Stimulated activated CD8-positive, alpha-beta memory T cell treated with anti-CD3 and anti-CD28 coated beads, Interleukin-2, amount 100 ng/mL, for 1 hour (primary cell): ENCODE results near the gene IP6K1.
"Not testable (repeated sequence)": the region's sequence is repeated elsewhere in the genome, so short reads cannot be mapped to it uniquely, and the experiment has no call there.

Experiments used
- DNase-seq, 2 donors: peaks; one replicate each; pipeline ENCODE4 v3.0.0-alpha.2; 2020; ENCODE audit warnings: low read depth in 2 of 2

Gene IP6K1

DNA sequence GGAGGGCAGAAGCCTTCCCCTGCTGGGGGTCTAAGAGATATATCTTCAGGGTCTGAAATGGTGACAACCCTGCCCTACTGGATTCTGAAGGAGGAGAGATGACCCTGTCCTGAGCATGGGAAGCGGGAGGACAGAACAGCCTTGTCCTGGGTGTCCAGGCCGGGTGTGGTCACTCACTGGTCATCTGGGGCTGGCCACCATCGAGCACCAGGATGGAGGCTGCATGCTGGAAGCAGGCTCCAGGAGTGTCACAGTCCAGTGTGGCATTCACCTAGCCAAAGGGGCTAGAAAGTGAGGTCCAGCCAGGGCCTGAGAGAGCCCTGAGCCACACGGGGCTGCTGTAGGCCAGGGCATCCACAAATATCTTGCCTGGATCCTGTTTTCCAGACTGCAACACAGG is 8.1 kb upstream of the IP6K1 start:
- no peak for DNase-seq

- DNase-seq = no peak
Observed at GRCh38 chr3:49793486-49794085, 7.2 kb upstream of the IP6K1 start.

- no peak for DNase-seq
Observed at GRCh38 chr3:49792371-49793150, 6.2 kb upstream of the IP6K1 start.

DNA sequence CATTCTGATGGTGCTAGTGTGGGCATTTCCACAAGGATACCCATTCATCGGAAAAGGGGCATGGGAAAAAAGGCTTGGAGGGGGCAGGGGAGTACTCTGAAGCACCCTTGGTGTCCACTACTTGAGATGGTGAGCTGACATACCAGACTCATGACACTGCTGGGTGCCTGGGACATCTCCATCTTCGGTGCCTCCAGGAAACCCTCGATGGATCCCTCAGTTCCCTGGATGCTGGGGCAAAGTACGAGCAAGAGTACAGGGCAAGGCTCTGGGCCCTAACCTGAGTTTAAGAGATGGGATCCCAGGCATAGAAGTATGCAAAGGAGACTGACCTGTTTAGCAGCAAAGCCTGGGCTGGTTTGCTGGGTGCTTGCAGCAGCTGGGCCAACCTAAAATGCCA is 5.2 kb upstream of the IP6K1 start:
- no peak for DNase-seq

DNA sequence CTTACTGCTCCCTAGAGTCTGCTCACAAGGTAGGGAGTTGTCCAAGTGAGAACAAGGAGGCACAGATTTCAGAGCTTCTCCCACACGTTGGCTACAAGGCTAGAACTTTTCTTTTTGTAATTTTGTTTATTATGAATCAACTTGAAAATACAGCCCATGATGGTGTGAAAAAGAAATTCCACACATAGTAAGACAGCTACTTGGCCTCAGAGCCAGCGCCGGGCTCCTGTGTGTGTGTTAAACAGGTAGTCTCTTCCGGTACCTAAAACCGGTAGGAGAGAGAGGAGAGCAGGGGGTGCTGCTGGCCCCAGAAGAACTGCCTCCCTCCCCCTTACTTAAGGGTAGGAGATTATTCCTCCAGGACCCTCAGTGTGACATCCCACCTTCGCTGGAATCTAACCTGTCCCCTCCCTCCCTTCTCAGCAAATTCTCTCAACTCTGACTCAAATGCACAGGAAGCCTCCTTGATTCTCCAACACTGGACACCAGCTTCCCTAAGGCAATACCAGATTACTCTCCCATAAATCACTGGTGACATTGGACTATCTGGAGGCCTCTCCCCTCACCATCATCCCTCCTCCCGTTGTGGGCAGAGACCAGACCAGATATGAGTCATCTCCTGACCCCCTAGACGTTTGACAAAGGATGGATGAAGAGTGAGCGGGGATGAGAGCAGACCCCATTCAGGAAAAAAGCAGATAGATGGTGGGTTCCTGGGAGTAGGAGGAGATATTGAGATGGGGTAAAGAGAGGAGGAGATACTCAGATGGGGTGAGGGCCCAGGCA is 4.5 kb upstream of the IP6K1 start:
- DNase-seq = no peak

- no peak for DNase-seq
Observed at GRCh38 chr3:49788056-49788455, 1.7 kb upstream of the IP6K1 start.

DNA sequence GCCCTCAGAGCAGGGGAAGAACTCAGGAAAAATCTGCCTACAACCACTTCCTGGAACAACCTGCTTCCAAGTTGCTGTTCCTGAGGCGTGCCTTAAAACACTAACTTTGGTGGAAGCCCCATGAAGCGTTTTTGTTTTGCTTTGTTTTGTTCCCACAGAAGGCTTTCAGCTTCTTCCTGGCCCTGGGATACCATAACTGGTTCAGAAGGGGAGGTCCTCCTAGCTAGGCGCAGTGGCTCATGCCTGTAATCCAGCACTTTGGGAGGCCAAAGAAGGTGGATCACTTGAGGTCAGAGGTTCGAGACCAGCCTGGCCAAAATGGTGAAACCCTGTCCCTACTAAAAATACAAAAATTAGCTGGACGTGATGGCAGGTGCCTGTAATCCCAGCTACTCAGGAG is 1.2 kb upstream of the IP6K1 start:
- no peak for DNase-seq

GRCh38 chr3:49787182-49787464 is 781 bp upstream of the IP6K1 start:
- DNase-seq = no peak

DNA sequence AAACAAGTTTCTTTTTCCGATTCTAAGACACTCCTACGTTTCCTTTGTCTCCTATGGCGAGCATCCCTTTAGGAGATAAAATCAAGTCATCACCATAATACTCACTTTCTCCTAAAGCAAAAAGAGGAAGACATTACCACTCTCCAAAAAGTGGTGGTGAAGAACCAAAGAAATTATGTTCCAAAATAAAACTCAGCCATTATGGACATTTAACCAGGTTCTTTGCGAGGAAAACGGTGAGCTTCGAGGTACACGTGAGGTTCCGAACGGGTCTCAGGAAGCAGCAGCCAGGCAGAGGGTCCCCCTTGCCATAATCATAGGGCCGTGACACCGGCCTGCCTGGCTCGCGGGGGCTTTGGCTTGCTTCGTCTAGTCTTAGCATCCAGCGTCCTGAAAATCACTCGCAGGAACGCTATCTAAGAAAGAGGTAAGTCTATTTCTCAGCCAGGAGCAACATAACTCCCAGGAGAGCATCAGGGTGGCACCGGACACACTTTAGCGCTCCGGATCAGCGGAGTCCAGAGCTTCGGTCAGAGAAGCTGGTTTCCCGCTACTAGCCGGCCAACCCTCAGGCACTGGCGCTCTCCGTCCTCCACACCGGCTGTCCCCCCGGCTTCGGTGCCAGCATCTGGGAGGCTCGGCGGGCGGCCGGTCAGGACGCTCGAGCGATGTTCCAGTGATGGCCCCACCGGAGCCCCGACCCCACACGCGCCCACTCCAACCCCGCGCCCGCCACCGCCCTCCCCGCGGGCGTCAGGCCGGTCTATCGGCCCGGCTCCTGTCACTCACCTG is 581 bp downstream of the IP6K1 start:
- DNase-seq = no peak

DNA sequence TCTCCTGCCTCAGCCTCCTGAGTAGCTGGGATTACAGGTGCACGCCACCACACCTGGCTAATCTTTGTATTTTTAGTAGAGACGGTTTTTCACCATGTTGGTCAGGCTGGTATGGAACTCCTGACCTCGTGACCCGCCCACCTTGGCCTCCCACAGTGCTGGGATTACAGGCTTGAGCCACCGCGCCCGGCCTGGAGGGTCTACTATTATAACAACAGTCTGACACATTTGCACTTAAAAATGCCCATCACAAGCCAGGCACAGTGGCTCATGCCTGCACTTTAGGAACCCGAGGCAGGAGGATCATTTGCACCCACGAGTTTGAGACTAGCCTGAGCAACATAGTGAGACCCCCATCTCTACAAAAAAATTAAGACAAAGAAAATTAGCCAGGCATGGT is 4.1 kb downstream of the IP6K1 start:
- DNase-seq = not testable (repeated sequence)

GRCh38 chr3:49781415-49782199 is 4.7 kb downstream of the IP6K1 start:
- DNase-seq = no peak

DNA sequence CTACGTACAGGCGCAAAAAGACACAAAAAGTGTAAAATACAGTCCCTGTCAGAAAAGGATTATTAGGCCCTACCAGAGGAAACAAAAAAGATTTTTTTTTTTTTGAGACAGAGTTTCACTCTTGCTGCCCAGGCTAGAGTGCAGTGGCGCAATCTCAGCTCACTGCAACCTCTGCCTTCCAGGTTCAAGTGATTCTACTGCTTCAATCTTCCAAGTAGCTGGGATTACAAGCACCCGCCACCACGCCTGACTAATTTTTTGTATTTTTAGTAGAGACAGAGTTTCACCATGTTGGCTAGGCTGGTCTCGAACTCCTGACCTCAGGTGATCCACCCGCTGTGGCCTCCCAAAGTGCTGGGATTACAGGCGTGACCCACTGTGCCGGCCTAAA is 5.4 kb downstream of the IP6K1 start:
- not testable (repeated sequence) for DNase-seq

DNA sequence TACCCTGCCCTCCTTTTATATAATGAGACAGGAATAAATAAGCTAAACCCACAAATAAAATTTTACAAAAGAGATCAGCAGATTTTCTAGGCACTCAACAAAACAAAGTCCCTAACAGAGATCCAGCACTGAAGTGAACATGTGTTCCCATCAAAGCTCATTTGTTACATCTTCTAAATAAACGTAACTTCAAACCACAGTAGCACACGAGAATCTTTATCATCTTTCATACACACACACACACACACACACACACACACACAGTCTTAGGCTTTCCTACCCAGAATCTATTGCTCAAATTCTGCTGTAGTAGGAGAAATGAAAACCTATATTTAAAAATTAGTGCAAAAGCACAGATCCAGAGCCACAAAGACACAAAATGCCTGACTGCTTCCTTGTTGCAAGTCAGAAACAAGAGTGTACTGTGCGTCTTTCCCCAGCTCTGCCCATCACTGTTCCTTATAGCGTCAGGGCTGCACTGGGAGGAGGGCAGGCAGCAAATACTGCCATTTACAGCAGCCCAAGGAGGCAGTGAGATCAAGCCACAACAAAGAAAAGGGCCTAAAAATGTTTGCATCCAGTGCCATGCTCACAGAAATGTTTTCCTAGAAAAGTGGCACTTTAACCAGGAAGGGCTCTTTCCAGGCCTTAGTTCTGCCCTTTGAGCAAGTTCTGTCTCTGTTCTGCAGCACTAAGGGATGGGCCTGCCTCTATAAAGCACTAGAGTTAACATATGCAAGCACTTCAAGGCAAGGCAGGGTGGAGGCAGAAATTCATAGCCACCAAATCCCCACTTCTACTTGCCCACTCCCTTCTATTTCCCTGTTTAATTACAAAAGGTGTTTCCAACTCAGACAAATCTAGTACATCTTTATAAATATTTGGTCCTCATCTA is 6.0 kb downstream of the IP6K1 start:
- DNase-seq = no peak

DNA sequence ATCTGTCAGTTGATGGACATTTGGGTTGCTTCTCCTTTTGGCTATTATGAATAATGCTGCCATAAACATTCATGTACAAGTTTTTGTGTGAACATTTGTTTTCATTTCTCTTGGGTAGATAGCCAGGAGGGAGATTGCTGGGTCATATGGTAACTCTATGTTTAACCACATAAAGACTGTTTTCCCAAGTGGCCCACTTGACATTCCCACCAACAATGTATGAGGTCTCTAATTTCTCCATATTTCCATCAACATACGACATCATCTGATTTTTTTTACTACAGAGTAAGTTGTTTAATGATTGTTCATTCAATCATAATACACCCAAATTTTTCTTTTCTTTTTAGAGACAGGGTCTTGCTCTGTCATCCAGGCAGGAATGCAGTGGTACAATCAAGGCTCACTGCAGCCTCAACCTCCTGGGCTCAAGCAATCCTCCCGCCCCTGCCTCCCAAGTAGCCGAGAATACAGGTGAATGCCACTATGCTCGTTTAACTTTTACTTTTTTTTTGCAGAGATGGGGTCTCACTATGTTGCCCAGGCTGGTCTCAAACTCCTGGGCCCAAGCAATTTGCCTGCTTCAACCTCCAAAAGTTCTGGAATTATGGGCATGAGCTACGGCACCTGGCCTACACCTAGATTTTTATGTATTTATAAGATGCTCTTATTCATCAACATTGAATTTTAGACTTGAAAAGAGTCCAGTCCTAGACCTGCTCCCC is 6.8 kb downstream of the IP6K1 start:
- DNase-seq = no peak

DNA sequence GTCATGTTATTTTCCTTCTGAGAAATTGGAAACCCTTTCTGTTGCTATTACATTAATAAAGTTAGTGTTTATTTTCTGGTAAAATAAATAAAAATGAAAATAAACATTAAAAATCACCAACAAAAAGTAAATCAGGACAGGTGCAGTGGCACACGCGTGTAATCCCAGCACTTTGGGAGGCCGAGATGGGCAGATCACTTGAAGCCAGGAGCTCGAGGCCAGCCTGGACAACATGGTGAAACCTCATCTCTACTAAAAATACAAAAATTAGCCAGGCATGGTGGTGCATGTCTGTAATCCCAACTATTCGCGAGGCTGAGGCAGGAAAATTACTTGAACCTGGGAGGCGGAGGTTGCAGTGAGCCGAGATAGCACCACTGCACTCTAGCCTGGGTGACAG is 10.2 kb downstream of the IP6K1 start:
- not testable (repeated sequence) for DNase-seq

- DNase-seq = no peak
Observed at GRCh38 chr3:49775538-49775937, 10.8 kb downstream of the IP6K1 start.

GRCh38 chr3:49772703-49773102 is 13.6 kb downstream of the IP6K1 start:
- no peak for DNase-seq

DNA sequence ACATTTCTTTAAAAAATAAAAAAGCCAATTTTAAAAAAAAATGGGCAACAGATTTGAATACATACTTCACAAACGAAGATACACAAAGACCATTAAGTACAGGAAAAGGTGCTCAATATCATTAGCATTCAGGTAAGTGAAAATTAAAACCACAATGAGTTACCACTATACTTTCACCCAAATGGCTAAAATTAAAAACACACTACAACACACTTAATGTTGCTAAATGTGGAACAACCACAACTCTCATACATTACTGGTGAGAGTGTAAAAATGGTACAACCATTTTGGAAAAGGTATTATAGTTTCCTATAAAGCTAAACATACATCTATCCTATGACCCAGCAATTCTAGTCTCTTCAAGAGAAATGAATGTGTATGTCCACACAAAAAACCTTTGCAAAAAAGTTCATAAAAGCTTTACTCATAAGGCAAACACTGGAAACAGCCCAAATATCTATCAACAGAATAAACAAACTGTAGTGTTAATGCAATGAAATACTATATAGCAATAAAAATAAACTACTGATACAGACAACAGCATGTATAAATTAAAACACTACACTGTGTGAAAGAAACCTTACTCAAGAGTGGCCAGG is 14.9 kb downstream of the IP6K1 start:
- DNase-seq = no peak

DNA sequence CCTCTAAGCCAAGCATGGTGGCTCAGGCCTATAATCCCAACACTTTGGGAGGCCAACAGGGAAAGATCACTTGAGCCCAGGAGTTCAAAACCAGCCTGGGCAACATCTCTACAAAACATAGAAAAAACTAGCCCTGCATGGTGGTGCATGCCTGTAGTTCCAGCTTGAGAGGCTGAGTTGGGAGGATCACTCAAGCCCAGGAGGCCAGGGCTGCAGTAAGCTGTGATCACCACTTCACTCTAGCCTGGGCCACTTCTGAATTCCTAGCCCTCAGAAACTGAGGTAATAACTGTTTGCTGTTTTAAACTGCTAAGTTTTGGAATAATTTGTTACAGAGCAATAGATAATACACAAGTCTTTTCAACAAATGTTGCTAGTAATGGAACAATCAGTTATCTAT is 16.4 kb downstream of the IP6K1 start:
- DNase-seq = no peak
